Heart right ventricle (tissue), 16 donors: ENCODE data around the gene ABI1. TPM values are rescaled to one million over a fixed set of nuclear protein-coding genes. Genes with fewer than 3 reads are reported as not detected.

Source experiments
- ATAC-seq, 8 donors: fragments of 200-7000 bp; cut with Tn5 transposase; one replicate each; pipeline ENCODE4 v1.9.1; 2020; ENCODE audit warnings: mild to moderate bottlenecking in 8 of 8, moderate library complexity in 8 of 8, moderate number of reproducible peaks in 1 of 8
- DNase-seq, 2 donors: peaks; one replicate each; pipeline ENCODE4 v3.0.0-alpha.2; 2020
- H3K27ac ChIP-seq, 10 donors: fragments of 200-600 bp; sonication (generic) in 2 of 10; one replicate each; pipeline versions ENCODE4 v1.5.0 to v1.8.0; 2020 to 2022; ENCODE audit warnings: mild to moderate bottlenecking in 3 of 10
- H3K27me3 ChIP-seq, 7 donors: fragments of 200-600 bp; one replicate each; pipeline ENCODE4 v1.8.0; 2021 to 2022; ENCODE audit warnings: mild to moderate bottlenecking in 2 of 7
- H3K36me3 ChIP-seq, 9 donors: fragments of 200-600 bp; sonication (generic) in 1 of 9; one replicate each; pipeline versions ENCODE4 v1.5.0 to v1.8.0; 2020 to 2022; ENCODE audit warnings: mild to moderate bottlenecking in 2 of 9
- H3K4me1 ChIP-seq, 9 donors: fragments of 200-600 bp; sonication (generic) in 1 of 9; one replicate each; pipeline versions ENCODE4 v1.5.0 to v1.8.0; 2020 to 2022; ENCODE audit warnings: mild to moderate bottlenecking in 4 of 9
- H3K4me3 ChIP-seq, 10 donors: fragments of 200-600 bp; sonication (generic) in 2 of 10; one replicate each; pipeline versions ENCODE4 v1.5.0 to v1.8.0; 2020 to 2022; ENCODE audit warnings: mild to moderate bottlenecking in 7 of 10, moderate library complexity in 2 of 10
- H3K9me3 ChIP-seq, 11 donors: fragments of 200-600 bp in 10 of 11; sonication (generic) in 2 of 11; one replicate each; pipeline versions ENCODE4 v1.5.0 to v1.8.0; 2013 to 2022; ENCODE audit warnings: mild to moderate bottlenecking in 2 of 11, control low read depth in 1 of 11, moderate library complexity in 1 of 11
- WGBS, 2 donors: extraction: QIAGEN DNeasy Blood & Tissue Kit; methylation state at CpG; one replicate each; pipeline ENCODE4 v1.1.7; 2013; ENCODE audit warnings: inconsistent platforms in 1 of 2; 5-methylcytosine and 5-hydroxymethylcytosine counted together
- intact Hi-C, 10 donors: fragments of 100-400 bp; cut with DNase I; formaldehyde crosslinking; loops; one replicate each; pipeline versions ENCODE4 v1.11.1 to v1.14.2; 2022
- polyA plus RNA-seq, 2 donors: library from polyadenylated mRNA; stranded (reverse); fragments of 200-250 nt; gene quantifications; one replicate each; pipeline ENCODE4 v1.2.3, GENCODE V29; 2013
- total RNA-seq, 10 donors: library from RNA; stranded (reverse); fragmentation: NEBNext Ultra II Directional in 3 of 10; extraction: Animal tissue kit (Norgen Biotek cat#: 25700) in 3 of 10; gene quantifications; one replicate each; pipeline versions ENCODE4 v1.2.1 to v1.2.4, GENCODE V29; 2021 to 2023
- TF ChIP-seq, protein P1 (sequence below), 9 donors: fragments of 200-600 bp; sonication (generic) in 2 of 9; IDR thresholded peaks; one replicate each; pipeline versions ENCODE4 v1.5.0 to v1.8.0; 2021 to 2022; ENCODE audit warnings: antibody characterized with exemption in 9 of 9, mild to moderate bottlenecking in 5 of 9, moderate library complexity in 1 of 9
- donor health status: Arrhythmogenic right ventricular cardiomyopathy.
- donor health status: ischemic (EF 13 %, LVEDD 7.1; RV severe dilation, severe dysfunction).
- donor health status: healthy with polysubstance abuse.
- donor health status: DM: no; HTN: yes; CAD: no.
- donor health status: DM: no; HTN: no; CAD: no.
- donor health status: ischemic (EF 25% LVEDD 6.9; RV normal size, moderate dysfunction).
- donor health status: ischemic (EF 25% LVEDD 5.7; RV mildly dilated, moderate dysfunction).
- donor health status: healthy.
- donor health status: DM: yes; HTN: yes; CAD: no.
- donor health status: Ischemic cardiomyopathy.
- donor health status: ischemic (EF 35%, LVEDD 5.7; RV mildly dilated, moderate dysfunction).
- donor health status: nonischemic (EF 11% LVEDD 7.7; RV severe dilation, severe dysfunction).
- donor health status: DM: yes; HTN: yes; CAD: no.
- donor health status: PGD.
- donor health status: ischemic (EF 29% LVEDD 5.4; RV normal size, mild dysfunction).
- donor health status: nonischemic (EF 23%, LVEDD 6.1; RV moderate dilation, normal function).

The ABI1 gene
- total and polyA plus RNA-seq, 12 donors: 14.6 to 39.3 (median 27.6) TPM

- no peaks in the 10 kb centered on the region for H3K9me3 ChIP-seq
- DNase-seq (no peak), ATAC-seq (no peak)
- WGBS, 2 donors: 93 to 94% methylated on average over 1 of the region's 1 CpG
- no peak overlapping the region for H3K4me3 ChIP-seq
- H3K27ac ChIP-seq: no peak overlapping the region
- no peaks in the 10 kb centered on the region for H3K4me1 ChIP-seq
- H3K36me3 ChIP-seq: no peaks in the 10 kb centered on the region
- intact Hi-C loops: no loop called here
- H3K27me3 ChIP-seq: peaks cover 0 to 16% (median 0%) of the 10 kb centered on the region in 7 donors
- TF ChIP-seq, protein P1, sequence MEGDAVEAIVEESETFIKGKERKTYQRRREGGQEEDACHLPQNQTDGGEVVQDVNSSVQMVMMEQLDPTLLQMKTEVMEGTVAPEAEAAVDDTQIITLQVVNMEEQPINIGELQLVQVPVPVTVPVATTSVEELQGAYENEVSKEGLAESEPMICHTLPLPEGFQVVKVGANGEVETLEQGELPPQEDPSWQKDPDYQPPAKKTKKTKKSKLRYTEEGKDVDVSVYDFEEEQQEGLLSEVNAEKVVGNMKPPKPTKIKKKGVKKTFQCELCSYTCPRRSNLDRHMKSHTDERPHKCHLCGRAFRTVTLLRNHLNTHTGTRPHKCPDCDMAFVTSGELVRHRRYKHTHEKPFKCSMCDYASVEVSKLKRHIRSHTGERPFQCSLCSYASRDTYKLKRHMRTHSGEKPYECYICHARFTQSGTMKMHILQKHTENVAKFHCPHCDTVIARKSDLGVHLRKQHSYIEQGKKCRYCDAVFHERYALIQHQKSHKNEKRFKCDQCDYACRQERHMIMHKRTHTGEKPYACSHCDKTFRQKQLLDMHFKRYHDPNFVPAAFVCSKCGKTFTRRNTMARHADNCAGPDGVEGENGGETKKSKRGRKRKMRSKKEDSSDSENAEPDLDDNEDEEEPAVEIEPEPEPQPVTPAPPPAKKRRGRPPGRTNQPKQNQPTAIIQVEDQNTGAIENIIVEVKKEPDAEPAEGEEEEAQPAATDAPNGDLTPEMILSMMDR (IDR thresholded peaks at IDR 0.05): no peak
Observed at GRCh38 chr10:26870766-26871165, 10.0 kb upstream of the ABI1 start.

DNA sequence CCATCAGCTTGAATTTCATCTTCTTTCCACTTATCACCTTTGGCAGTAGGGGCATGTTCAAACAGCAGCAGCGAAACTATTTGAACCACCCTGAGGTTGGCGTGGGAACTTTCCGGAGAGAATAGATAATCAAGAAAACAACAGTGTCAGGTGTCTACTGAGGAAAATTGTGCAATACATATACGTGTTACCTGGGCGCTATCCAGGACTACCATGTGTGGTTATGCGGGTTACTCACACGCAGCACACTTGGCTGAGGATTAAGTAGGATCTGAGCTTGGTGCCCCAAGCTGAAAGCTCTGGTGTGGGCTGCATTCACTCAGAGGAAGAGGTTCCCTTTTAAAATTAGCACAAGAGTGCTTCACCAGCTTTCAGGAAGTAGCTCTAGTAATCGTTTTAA is 8.8 kb upstream of the ABI1 start:
- H3K4me1 ChIP-seq: no peaks in the 10 kb centered on the region

GRCh38 chr10:26863351-26864076 is 2.8 kb upstream of the ABI1 start:
- intact Hi-C loops: loop anchor here in 3 of 10 donors (5.0 to 10.0 kb wide), 3 partner anchors 121 to 169 kb away; partner anchors contain the start of gene PDSS1 (in 1 of the 3)

More for the DNA sequence above, 8.8 kb upstream of the ABI1 start:
- Histone ChIP-seq H3K4me3 (no peak overlapping the region), H3K27me3 (peaks cover 0 to 15% (median 0%) of the 10 kb centered on the region in 7 donors), H3K36me3 (no peaks in the 10 kb centered on the region), H3K9me3 (no peaks in the 10 kb centered on the region), H3K27ac (no peak overlapping the region)
- TF ChIP-seq, protein P1 (IDR thresholded peaks at IDR 0.05): no peak
- intact Hi-C loops: loop anchor here in 1 of 10 donors (10.0 kb wide), 1 partner anchor 175 kb away; the partner anchor contains the start of gene PDSS1
- WGBS, 2 donors: 67% methylated on average over 8 of the region's 8 CpGs
- no peak for DNase-seq
- ATAC-seq: peak in 1 of 8 donors; percentile 38

GRCh38 chr10:26861205-26861998 is 644 bp upstream of the ABI1 start:
- intact Hi-C loops: loop anchor here in 3 of 10 donors (5.0 to 10.0 kb wide), 3 partner anchors 119 to 167 kb away; partner anchors contain the start of gene PDSS1 (in 1 of the 3)
- peaks cover 0 to 4% (median 0%) of the 10 kb centered on the region in 7 donors for H3K27me3 ChIP-seq
- DNase-seq: no peak
- 40 to 41% methylated on average over 24 of the region's 24 CpGs for WGBS, 2 donors
- H3K4me1 ChIP-seq: peaks cover 3 to 45% (median 30%) of the 10 kb centered on the region in 9 donors
- no peak for ATAC-seq
- TF ChIP-seq, protein P1 (IDR thresholded peaks at IDR 0.05): peak; percentile 58 to 89 (median 83)
- peak overlapping the region in 8 of 10 donors; percentile 12 to 99 (median 64) for H3K4me3 ChIP-seq
- H3K36me3 ChIP-seq: no peaks in the 10 kb centered on the region
- no peak overlapping the region for H3K27ac ChIP-seq
- no peaks in the 10 kb centered on the region for H3K9me3 ChIP-seq

More at GRCh38 chr10:26863351-26864076, 2.8 kb upstream of the ABI1 start:
- DNase-seq: no peak
- TF ChIP-seq, protein P1 (IDR thresholded peaks at IDR 0.05): no peak
- Histone ChIP-seq H3K36me3 (no peaks in the 10 kb centered on the region), H3K27me3 (peaks cover 0 to 12% (median 0%) of the 10 kb centered on the region in 7 donors), H3K9me3 (no peaks in the 10 kb centered on the region), H3K27ac (no peak overlapping the region), H3K4me1 (peaks cover 3 to 24% (median 10%) of the 10 kb centered on the region in 9 donors), H3K4me3 (no peak overlapping the region)
- 72 to 73% methylated on average over 3 of the region's 3 CpGs for WGBS, 2 donors
- no peak for ATAC-seq
